ENCODE results near the gene EBF4.

GRCh38 chr20:2800521-2801285 lies 108.1 kb downstream of the EBF4 start, which contains the start of gene CPXM1:
- no peak for TF ChIP-seq CTCF (conservative IDR thresholded peaks at IDR 0.05)
- TF ChIP-seq ZFX (IDR thresholded peaks at IDR 0.05), result no peak

Data from C4-2B (cell line).